ENCODE results near the gene NXF1.
A peak's percentile ranks its signal among the peaks of the same experiment; 100 is the strongest.
"Not testable (repeated sequence)": the region's sequence is repeated elsewhere in the genome, so short reads cannot be mapped to it uniquely, and the experiment has no call there.

The NXF1 gene

GRCh38 chr11:62842171-62842741, 37.0 kb upstream of the NXF1 start:
- DNase-seq (ENCODE audit: low read depth, low spot score) = no peak
- ChIA-PET CTCF (interaction anchor here (1.0 to 2.3 kb wide), 2 partner anchors 13 to 56 kb away, joined by 7 to 9 read pairs; partner anchors contain the start of gene TMEM179B), POLR2A (interaction anchor here (1.1 to 3.4 kb wide), 12 partner anchors 10 to 730 kb away, joined by 4 to 193 read pairs (median 11); partner anchors contain the start of genes HNRNPUL2, LRRN4CL, POLR2G and SLC3A2)
- TF ChIP-seq CTCF (IDR thresholded peaks at IDR 0.05; ENCODE audit: insufficient read depth, low read length, missing control alignments) = no peak
- H3K4me3 ChIP-seq (ENCODE audit: low read depth, low read length) = peak overlapping the region; percentile 49

- CTCF ChIA-PET = no interaction called here
Observed at GRCh38 chr11:62841361-62842170, 36.3 kb upstream of the NXF1 start.

GRCh38 chr11:62840721-62841360, 35.6 kb upstream of the NXF1 start:
- H3K4me3 ChIP-seq (ENCODE audit: low read depth, low read length) = peak overlapping the region; percentile 91
- DNase-seq (ENCODE audit: low read depth, low spot score); CTCF ChIA-PET: not testable (repeated sequence)
- POLR2A ChIA-PET = interaction anchor here (0.5 to 3.4 kb wide), 58 partner anchors 8 to 1898 kb away, joined by 3 to 193 read pairs (median 5); partner anchors contain the start of genes BSCL2, C11orf98, CSKMT and EEF1G

More at GRCh38 chr11:62841361-62842170, 36.3 kb upstream of the NXF1 start:
- no peak for TF ChIP-seq CTCF (IDR thresholded peaks at IDR 0.05; ENCODE audit: insufficient read depth, low read length, missing control alignments)
- peak overlapping the region; percentile 49 for H3K4me3 ChIP-seq (ENCODE audit: low read depth, low read length)
- peak; percentile 99 for DNase-seq (ENCODE audit: low read depth, low spot score)
- POLR2A ChIA-PET = interaction anchor here (0.6 to 3.4 kb wide), 58 partner anchors 9 to 1344 kb away, joined by 3 to 193 read pairs (median 5); partner anchors contain the start of genes BSCL2, C11orf98, CSKMT and EEF1G

- ChIA-PET CTCF (no interaction called here), POLR2A (interaction anchor here (0.5 to 3.4 kb wide), 10 partner anchors 7 to 174 kb away, joined by 3 to 193 read pairs (median 16); partner anchors contain the start of genes C11orf98, CSKMT, HNRNPUL2 and NXF1)
- no peak for TF ChIP-seq CTCF (IDR thresholded peaks at IDR 0.05; ENCODE audit: insufficient read depth, low read length, missing control alignments)
- H3K4me3 ChIP-seq (ENCODE audit: low read depth, low read length) = peak within 1 kb of the TSS; percentile 91
- peak; percentile 40 for DNase-seq (ENCODE audit: low read depth, low spot score)
Observed at GRCh38 chr11:62839050-62839945, 34.1 kb upstream of the NXF1 start, which contains the start of gene WDR74. Gene WDR74 (minus strand): TSS chr11:62839590. CDS start chr11:62839570, 20 bp downstream.

- no peak for TF ChIP-seq CTCF (IDR thresholded peaks at IDR 0.05; ENCODE audit: insufficient read depth, low read length, missing control alignments)
- no peak overlapping the region for H3K4me3 ChIP-seq (ENCODE audit: low read depth, low read length)
- POLR2A ChIA-PET = no interaction called here
- CTCF ChIA-PET = interaction anchor here (1.2 kb wide), 2 partner anchors 46 to 180 kb away, joined by 3 to 4 read pairs; no protein-coding TSS in a partner anchor
- no peak for DNase-seq (ENCODE audit: low read depth, low spot score)
Observed at GRCh38 chr11:62835336-62835735, 30.1 kb upstream of the NXF1 start.

All from AG04449 (cell line).